ENCODE measurements around the gene WFDC12.
"Not testable (repeated sequence)": the region's sequence is repeated elsewhere in the genome, so short reads cannot be mapped to it uniquely, and the experiment has no call there.

WFDC12 gene

GRCh38 chr20:45152405-45152804 is 28.1 kb upstream of the WFDC12 start:
- no peaks in the 10 kb centered on the region for H3K36me3 ChIP-seq (ENCODE audit: low read depth)
- H3K4me1 ChIP-seq (ENCODE audit: insufficient read depth, poor library complexity, severe bottlenecking): peaks cover 5% of the 10 kb centered on the region
- H3K4me3 ChIP-seq (ENCODE audit: severe bottlenecking): no peak overlapping the region
- H3K27ac ChIP-seq (ENCODE audit: poor library complexity, severe bottlenecking): no peak overlapping the region
- no peak for ATAC-seq (ENCODE audit: low read depth)
- no peaks in the 10 kb centered on the region for H3K27me3 ChIP-seq (ENCODE audit: insufficient read depth, poor library complexity, severe bottlenecking)
- H3K9me3 ChIP-seq (ENCODE audit: severe bottlenecking): no peaks in the 10 kb centered on the region
- no peak for DNase-seq (ENCODE audit: low spot score)
- TF ChIP-seq CTCF (IDR thresholded peaks at IDR 0.05; ENCODE audit: poor library complexity, severe bottlenecking): no peak

GRCh38 chr20:45149062-45149461 is 24.8 kb upstream of the WFDC12 start:
- Histone ChIP-seq H3K4me1 (ENCODE audit: insufficient read depth, poor library complexity, severe bottlenecking) (no peaks in the 10 kb centered on the region), H3K36me3 (ENCODE audit: low read depth) (no peaks in the 10 kb centered on the region), H3K4me3 (ENCODE audit: severe bottlenecking) (no peak overlapping the region), H3K27me3 (ENCODE audit: insufficient read depth, poor library complexity, severe bottlenecking) (peaks cover 22% of the 10 kb centered on the region), H3K27ac (ENCODE audit: poor library complexity, severe bottlenecking) (no peak overlapping the region), H3K9me3 (ENCODE audit: severe bottlenecking) (no peaks in the 10 kb centered on the region)
- no peak for ATAC-seq (ENCODE audit: low read depth)
- TF ChIP-seq CTCF (IDR thresholded peaks at IDR 0.05; ENCODE audit: poor library complexity, severe bottlenecking): no peak
- no peak for DNase-seq (ENCODE audit: low spot score)

GRCh38 chr20:45140836-45141235 is 16.6 kb upstream of the WFDC12 start:
- H3K4me3 ChIP-seq (ENCODE audit: severe bottlenecking): no peak overlapping the region
- H3K27me3 ChIP-seq (ENCODE audit: insufficient read depth, poor library complexity, severe bottlenecking): peaks cover 11% of the 10 kb centered on the region
- no peaks in the 10 kb centered on the region for H3K36me3 ChIP-seq (ENCODE audit: low read depth)
- no peak for TF ChIP-seq CTCF (IDR thresholded peaks at IDR 0.05; ENCODE audit: poor library complexity, severe bottlenecking)
- no peak for ATAC-seq (ENCODE audit: low read depth)
- H3K9me3 ChIP-seq (ENCODE audit: severe bottlenecking): no peaks in the 10 kb centered on the region
- no peak for DNase-seq (ENCODE audit: low spot score)
- no peaks in the 10 kb centered on the region for H3K4me1 ChIP-seq (ENCODE audit: insufficient read depth, poor library complexity, severe bottlenecking)
- no peak overlapping the region for H3K27ac ChIP-seq (ENCODE audit: poor library complexity, severe bottlenecking)

GRCh38 chr20:45139733-45140375 is 15.6 kb upstream of the WFDC12 start:
- H3K4me1 ChIP-seq (ENCODE audit: insufficient read depth, poor library complexity, severe bottlenecking); DNase-seq (ENCODE audit: low spot score); H3K36me3 ChIP-seq (ENCODE audit: low read depth); H3K9me3 ChIP-seq (ENCODE audit: severe bottlenecking); H3K27ac ChIP-seq (ENCODE audit: poor library complexity, severe bottlenecking); ATAC-seq (ENCODE audit: low read depth); H3K27me3 ChIP-seq (ENCODE audit: insufficient read depth, poor library complexity, severe bottlenecking); H3K4me3 ChIP-seq (ENCODE audit: severe bottlenecking): not testable (repeated sequence)

- ATAC-seq (ENCODE audit: low read depth) (peak; percentile 91), DNase-seq (ENCODE audit: low spot score) (peak; percentile 89)
- Histone ChIP-seq H3K9me3 (ENCODE audit: severe bottlenecking) (no peaks in the 10 kb centered on the region), H3K4me3 (ENCODE audit: severe bottlenecking) (no peak overlapping the region), H3K36me3 (ENCODE audit: low read depth) (no peaks in the 10 kb centered on the region), H3K27me3 (ENCODE audit: insufficient read depth, poor library complexity, severe bottlenecking) (no peaks in the 10 kb centered on the region), H3K27ac (ENCODE audit: poor library complexity, severe bottlenecking) (no peak overlapping the region), H3K4me1 (ENCODE audit: insufficient read depth, poor library complexity, severe bottlenecking) (no peaks in the 10 kb centered on the region)
- peak; percentile 100 for TF ChIP-seq CTCF (IDR thresholded peaks at IDR 0.05; ENCODE audit: poor library complexity, severe bottlenecking)
These were observed 14.5 kb upstream of the WFDC12 start for GRCh38 chr20:45138561-45139300.

All from RWPE2 (cell line).